ENCODE data around the gene NMNAT3. TPM values are rescaled to one million over a fixed set of nuclear protein-coding genes. Genes with fewer than 3 reads are reported as not detected.

The NMNAT3 gene
- total RNA-seq, 1 donor from 2014 or later = 10.7 TPM

GRCh38 chr3:139526146-139526545 lies 151.6 kb downstream of the NMNAT3 start:
- no peak overlapping the region for H3K4me3 ChIP-seq
- H3K9me3 ChIP-seq (replicated peaks) = no peaks in the 10 kb centered on the region
- peaks cover 5% of the 10 kb centered on the region for H3K4me1 ChIP-seq
- H3K36me3 ChIP-seq = no peaks in the 10 kb centered on the region
- H3K27ac ChIP-seq (replicated peaks) = no peak overlapping the region
- no peak for TF ChIP-seq CTCF (IDR thresholded peaks at IDR 0.05; ENCODE audit: borderline replicate concordance)
- no peaks in the 10 kb centered on the region for H3K27me3 ChIP-seq (ENCODE audit: low read depth)
- intact Hi-C loops (cut with micrococcal nuclease) = no loop called here
- no peak for DNase-seq

GRCh38 chr3:139524841-139525636 lies 152.7 kb downstream of the NMNAT3 start:
- no peak for DNase-seq
- Histone ChIP-seq H3K27ac (replicated peaks) (no peak overlapping the region), H3K27me3 (ENCODE audit: low read depth) (no peaks in the 10 kb centered on the region), H3K4me3 (no peak overlapping the region), H3K4me1 (peaks cover 5% of the 10 kb centered on the region), H3K36me3 (no peaks in the 10 kb centered on the region), H3K9me3 (replicated peaks) (no peaks in the 10 kb centered on the region)
- intact Hi-C loops (cut with micrococcal nuclease) = no loop called here
- no peak for TF ChIP-seq CTCF (IDR thresholded peaks at IDR 0.05; ENCODE audit: borderline replicate concordance)

GRCh38 chr3:139523718-139524117 lies 154.1 kb downstream of the NMNAT3 start:
- no peak overlapping the region for H3K4me3 ChIP-seq
- no peaks in the 10 kb centered on the region for H3K36me3 ChIP-seq
- DNase-seq = no peak
- no peak overlapping the region for H3K27ac ChIP-seq (replicated peaks)
- intact Hi-C loops (cut with micrococcal nuclease) = no loop called here
- no peak for TF ChIP-seq CTCF (IDR thresholded peaks at IDR 0.05; ENCODE audit: borderline replicate concordance)
- H3K27me3 ChIP-seq (ENCODE audit: low read depth) = no peaks in the 10 kb centered on the region
- peaks cover 5% of the 10 kb centered on the region for H3K4me1 ChIP-seq
- H3K9me3 ChIP-seq (replicated peaks) = no peaks in the 10 kb centered on the region

GRCh38 chr3:139523166-139523565 lies 154.6 kb downstream of the NMNAT3 start:
- Histone ChIP-seq H3K9me3 (replicated peaks) (no peaks in the 10 kb centered on the region), H3K36me3 (no peaks in the 10 kb centered on the region), H3K27me3 (ENCODE audit: low read depth) (no peaks in the 10 kb centered on the region), H3K27ac (replicated peaks) (no peak overlapping the region), H3K4me3 (no peak overlapping the region), H3K4me1 (peaks cover 3% of the 10 kb centered on the region)
- intact Hi-C loops (cut with micrococcal nuclease) = no loop called here
- no peak for DNase-seq
- no peak for TF ChIP-seq CTCF (IDR thresholded peaks at IDR 0.05; ENCODE audit: borderline replicate concordance)

GRCh38 chr3:139522421-139522820 lies 155.4 kb downstream of the NMNAT3 start:
- Histone ChIP-seq H3K27me3 (ENCODE audit: low read depth) (no peaks in the 10 kb centered on the region), H3K27ac (replicated peaks) (no peak overlapping the region), H3K36me3 (no peaks in the 10 kb centered on the region), H3K4me1 (no peaks in the 10 kb centered on the region), H3K9me3 (replicated peaks) (no peaks in the 10 kb centered on the region), H3K4me3 (no peak overlapping the region)
- intact Hi-C loops (cut with micrococcal nuclease) = no loop called here
- TF ChIP-seq CTCF (IDR thresholded peaks at IDR 0.05; ENCODE audit: borderline replicate concordance) = no peak
- no peak for DNase-seq

All from left ventricle myocardium inferior (tissue), 1 donor.